H1 (cell line): ENCODE data around the gene PDZD2. TPM values are rescaled to one million over a fixed set of nuclear protein-coding genes. Genes with fewer than 3 reads are reported as not detected.

Source experiments
- CHD7 ChIP-seq: fragments of 300-600 bp; sonication (generic); IDR thresholded peaks from 2 replicates; pipeline ENCODE4 v1.7.1; 2012; ENCODE audit warnings: low read length, moderate library complexity, mild to moderate bottlenecking, inconsistent platforms; ENCODE audit not compliant: insufficient replicate concordance
- E2F6 ChIP-seq: IDR thresholded peaks from 2 replicates; pipeline ENCODE4 v1.6.1; 2012; ENCODE audit warnings: inconsistent platforms
- POLR2A ChIP-seq, 2 experiments: IDR thresholded peaks; 1 replicate in 1 of 2; 2 replicates in 1 of 2; pipeline ENCODE4 v1.6.1; 2011; ENCODE audit warnings: low read depth in 2 of 2, low read length in 2 of 2, mild to moderate bottlenecking in 2 of 2; ENCODE audit errors: control extremely low read depth in 1 of 2
- polyA plus RNA-seq, 7 experiments: library from polyadenylated mRNA; depleted of rRNA in 3 of 7; stranded (reverse) in 5 of 7; unstranded in 2 of 7; fragments of >200 nt in 5 of 7; fragments of 200-250 nt in 2 of 7; gene quantifications; 1 replicate in 5 of 7; 2 replicates in 1 of 7; 4 replicates in 1 of 7; pipeline versions ENCODE4 v1.2.1 to v1.2.3, GENCODE V29; 2011 to 2013; ENCODE audit warnings: missing spikeins in 2 of 7, mixed read lengths in 2 of 7
- total RNA-seq: library from RNA; stranded (reverse); fragmentation: NEBNext Ultra II Directional; extraction: Animal tissue kit (Norgen Biotek cat#: 25700); gene quantifications from 2 replicates; pipeline ENCODE4 v1.2.1, GENCODE V29; 2021

PDZD2 gene
- total and polyA plus RNA-seq, 2 of the 8 experiments (the other 6 are each of a cell fraction or from before 2014, with no cell fraction given): 1.2 to 6.8 TPM

GRCh38 chr5:31942546-31942945, 303.6 kb downstream of the PDZD2 start (continued):
- no peak for TF ChIP-seq CHD7
- no peak for TF ChIP-seq POLR2A (IDR thresholded peaks at IDR 0.05; ENCODE audit: control extremely low read depth in 1 of 2, low read depth in 2 of 2, low read length in 2 of 2)
- no peak for TF ChIP-seq E2F6
